Fibroblast of lung (primary cell): Measurements from ENCODE around the gene CBR3. TPM values are rescaled to one million over a fixed set of nuclear protein-coding genes. Genes with fewer than 3 reads are reported as not detected.
"Not testable (repeated sequence)": the region's sequence is repeated elsewhere in the genome, so short reads cannot be mapped to it uniquely, and the experiment has no call there.

ENCODE experiments used
- DNase-seq, 2 donors: peaks; one replicate each; pipeline versions ENCODE4 v3.0.0 to v3.0.0-alpha.2; 2010; ENCODE audit warnings: low read depth in 2 of 2
- H2AFZ ChIP-seq: 2 replicates; pipeline ENCODE4 v1.5.1; 2012; ENCODE audit warnings: low read length, control low read depth, inconsistent platforms
- H3K27ac ChIP-seq: 2 replicates; pipeline ENCODE4 v1.5.1; 2011; ENCODE audit warnings: low read length, control low read depth; ENCODE audit not compliant: insufficient read depth
- H3K27me3 ChIP-seq: 2 replicates; pipeline ENCODE4 v1.5.1; 2011; ENCODE audit warnings: mild to moderate bottlenecking, low read length; ENCODE audit not compliant: control insufficient read depth, insufficient read depth
- H3K36me3 ChIP-seq: 2 replicates; pipeline ENCODE4 v1.5.1; 2011; ENCODE audit warnings: low read length; ENCODE audit not compliant: control insufficient read depth, insufficient read depth
- H3K4me1 ChIP-seq: 2 replicates; pipeline ENCODE4 v1.5.1; 2011; ENCODE audit warnings: low read length; ENCODE audit not compliant: control insufficient read depth, insufficient read depth; ENCODE audit errors: extremely low read depth
- H3K4me2 ChIP-seq: 2 replicates; pipeline ENCODE4 v1.5.1; 2011; ENCODE audit warnings: low read length, control low read depth; ENCODE audit not compliant: insufficient read depth; ENCODE audit errors: extremely low read depth
- H3K4me3 ChIP-seq, 4 experiments: fragments of 200-600 bp in 1 of 4; sonication (generic) in 1 of 4; replicated peaks in 1 of 4; 2 replicates each; pipeline ENCODE4 v1.5.1; 2011 to 2016; ENCODE audit warnings: low read length in 4 of 4, low read depth in 3 of 4, mild to moderate bottlenecking in 3 of 4, control low read depth in 2 of 4, inconsistent platforms in 1 of 4, mixed read lengths in 1 of 4; ENCODE audit not compliant: insufficient read depth in 1 of 4; ENCODE audit errors: control extremely low read depth in 1 of 4
- H3K79me2 ChIP-seq: 2 replicates; pipeline ENCODE4 v1.5.1; 2012; ENCODE audit warnings: mild to moderate bottlenecking, low read length, inconsistent platforms; ENCODE audit not compliant: control insufficient read depth, insufficient read depth
- H3K9ac ChIP-seq: 2 replicates; pipeline ENCODE4 v1.5.1; 2011; ENCODE audit warnings: mild to moderate bottlenecking, low read length, control low read depth; ENCODE audit not compliant: insufficient read depth
- H3K9me3 ChIP-seq: 2 replicates; pipeline ENCODE4 v1.5.1; 2012; ENCODE audit warnings: low read depth, low read length; ENCODE audit not compliant: control insufficient read depth, insufficient read depth
- H4K20me1 ChIP-seq: 2 replicates; pipeline ENCODE4 v1.5.1; 2011; ENCODE audit warnings: low read length; ENCODE audit not compliant: control insufficient read depth, insufficient read depth; ENCODE audit errors: extremely low read depth
- EZH2 ChIP-seq: IDR thresholded peaks from 2 replicates; pipeline ENCODE4 v1.5.1; 2012; ENCODE audit warnings: low read length, control low read depth, mild to moderate bottlenecking; ENCODE audit errors: missing control alignments
- polyA plus RNA-seq, 2 donors: library from polyadenylated mRNA; depleted of rRNA in 1 of 2; stranded (reverse) in 1 of 2; unstranded in 1 of 2; fragments of >200 nt; gene quantifications; 2 replicates each; pipeline ENCODE4 v1.2.1, GENCODE V29; 2011 to 2012; ENCODE audit warnings: missing spikeins in 1 of 2
- total RNA-seq: library from RNA; depleted of rRNA; stranded (reverse); fragments of >200 nt; gene quantifications from 2 replicates; pipeline ENCODE4 v1.2.1, GENCODE V29; 2014
- TF ChIP-seq, protein P1 (sequence below), 2 donors: IDR thresholded peaks in 1 of 2; conservative IDR thresholded peaks in 1 of 2; 1 replicate in 1 of 2; 2 replicates in 1 of 2; pipeline ENCODE4 v1.5.1; 2011 to 2012; ENCODE audit warnings: low read length in 2 of 2, control low read depth in 1 of 2, inconsistent platforms in 1 of 2, low read depth in 1 of 2, mild to moderate bottlenecking in 1 of 2

CBR3 gene
- total and polyA plus RNA-seq, 2 donors (not counting 1 experiment from before 2014, with no cell fraction given) = 13.2 to 21.1 TPM

DNA sequence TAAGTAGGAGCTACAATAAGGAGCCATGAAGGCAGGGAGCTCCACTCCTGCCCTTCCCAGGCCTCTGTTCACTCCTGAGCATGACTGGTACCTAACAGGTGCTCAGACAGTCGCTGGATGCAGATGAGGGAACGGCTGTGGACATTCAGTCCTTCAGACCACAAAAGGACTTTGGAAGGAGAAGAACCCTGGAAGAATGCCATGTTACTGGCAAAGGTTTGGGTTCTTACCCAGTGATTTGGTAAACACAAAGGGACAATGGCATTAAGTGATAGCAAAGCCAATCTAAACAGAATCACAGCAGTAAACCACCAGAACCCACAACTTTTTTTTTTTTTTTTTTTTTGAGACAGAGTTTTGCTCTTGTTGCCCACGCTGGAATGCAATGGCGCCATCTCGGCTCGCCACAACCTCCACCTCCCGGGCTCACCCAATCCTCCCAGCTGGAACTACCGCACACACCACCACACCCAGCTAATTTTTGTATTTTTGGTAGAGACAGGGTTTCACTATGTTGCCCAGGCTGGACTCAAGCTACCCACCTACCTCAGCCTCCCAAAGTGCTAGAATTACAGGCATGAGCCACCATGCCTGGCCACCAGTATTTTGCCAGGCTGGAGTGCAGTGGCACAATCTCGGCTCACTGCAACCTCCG is 7.5 kb upstream of the CBR3 start:
- no peak for DNase-seq
- no peaks in the 10 kb centered on the region for H3K36me3 ChIP-seq
- no peaks in the 10 kb centered on the region for H3K27me3 ChIP-seq
- no peak overlapping the region for H3K9ac ChIP-seq
- TF ChIP-seq, protein P1, sequence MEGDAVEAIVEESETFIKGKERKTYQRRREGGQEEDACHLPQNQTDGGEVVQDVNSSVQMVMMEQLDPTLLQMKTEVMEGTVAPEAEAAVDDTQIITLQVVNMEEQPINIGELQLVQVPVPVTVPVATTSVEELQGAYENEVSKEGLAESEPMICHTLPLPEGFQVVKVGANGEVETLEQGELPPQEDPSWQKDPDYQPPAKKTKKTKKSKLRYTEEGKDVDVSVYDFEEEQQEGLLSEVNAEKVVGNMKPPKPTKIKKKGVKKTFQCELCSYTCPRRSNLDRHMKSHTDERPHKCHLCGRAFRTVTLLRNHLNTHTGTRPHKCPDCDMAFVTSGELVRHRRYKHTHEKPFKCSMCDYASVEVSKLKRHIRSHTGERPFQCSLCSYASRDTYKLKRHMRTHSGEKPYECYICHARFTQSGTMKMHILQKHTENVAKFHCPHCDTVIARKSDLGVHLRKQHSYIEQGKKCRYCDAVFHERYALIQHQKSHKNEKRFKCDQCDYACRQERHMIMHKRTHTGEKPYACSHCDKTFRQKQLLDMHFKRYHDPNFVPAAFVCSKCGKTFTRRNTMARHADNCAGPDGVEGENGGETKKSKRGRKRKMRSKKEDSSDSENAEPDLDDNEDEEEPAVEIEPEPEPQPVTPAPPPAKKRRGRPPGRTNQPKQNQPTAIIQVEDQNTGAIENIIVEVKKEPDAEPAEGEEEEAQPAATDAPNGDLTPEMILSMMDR (conservative IDR thresholded peaks at IDR 0.05 in 1 of 2, IDR thresholded peaks at IDR 0.05 in 1 of 2; ENCODE audit: low read depth in 1 of 2, low read length in 2 of 2) = no peak
- no peak for TF ChIP-seq EZH2
- H4K20me1 ChIP-seq = no peaks in the 10 kb centered on the region
- H2AFZ ChIP-seq = no peak overlapping the region
- no peak overlapping the region for H3K27ac ChIP-seq
- H3K4me1 ChIP-seq = peaks cover 3% of the 10 kb centered on the region
- no peak overlapping the region for H3K4me2 ChIP-seq
- no peak overlapping the region for H3K4me3 ChIP-seq
- H3K79me2 ChIP-seq = no peaks in the 10 kb centered on the region
- no peaks in the 10 kb centered on the region for H3K9me3 ChIP-seq

DNA sequence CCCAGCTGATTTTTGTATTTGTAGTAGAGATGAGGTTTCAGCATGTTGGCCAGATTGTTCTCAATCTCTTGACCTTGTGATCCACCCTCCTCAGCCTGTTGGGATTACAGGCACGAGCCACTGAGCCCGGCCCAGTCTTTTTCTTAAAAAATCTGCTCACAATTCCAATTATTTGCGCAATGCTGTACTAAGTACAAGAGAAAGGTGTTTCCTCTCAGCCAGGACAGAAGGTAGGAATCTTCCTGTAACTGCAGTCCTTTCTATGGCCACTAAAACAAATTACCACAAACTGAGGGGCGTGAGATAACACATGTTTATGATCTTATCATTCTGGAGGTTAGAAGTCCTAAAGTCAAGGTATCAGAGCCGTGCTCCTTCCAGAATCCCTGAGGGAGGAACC is 6.9 kb upstream of the CBR3 start:
- Histone ChIP-seq H3K4me3 (no peak overlapping the region), H4K20me1 (no peaks in the 10 kb centered on the region), H3K27ac (no peak overlapping the region), H3K79me2 (no peaks in the 10 kb centered on the region), H2AFZ (no peak overlapping the region), H3K4me1 (peaks cover 3% of the 10 kb centered on the region), H3K9me3 (no peaks in the 10 kb centered on the region), H3K36me3 (no peaks in the 10 kb centered on the region), H3K4me2 (no peak overlapping the region), H3K9ac (no peak overlapping the region), H3K27me3 (no peaks in the 10 kb centered on the region)
- no peak for DNase-seq
- TF ChIP-seq, protein P1 (conservative IDR thresholded peaks at IDR 0.05 in 1 of 2, IDR thresholded peaks at IDR 0.05 in 1 of 2; ENCODE audit: low read depth in 1 of 2, low read length in 2 of 2) = no peak
- TF ChIP-seq EZH2 = no peak

DNA sequence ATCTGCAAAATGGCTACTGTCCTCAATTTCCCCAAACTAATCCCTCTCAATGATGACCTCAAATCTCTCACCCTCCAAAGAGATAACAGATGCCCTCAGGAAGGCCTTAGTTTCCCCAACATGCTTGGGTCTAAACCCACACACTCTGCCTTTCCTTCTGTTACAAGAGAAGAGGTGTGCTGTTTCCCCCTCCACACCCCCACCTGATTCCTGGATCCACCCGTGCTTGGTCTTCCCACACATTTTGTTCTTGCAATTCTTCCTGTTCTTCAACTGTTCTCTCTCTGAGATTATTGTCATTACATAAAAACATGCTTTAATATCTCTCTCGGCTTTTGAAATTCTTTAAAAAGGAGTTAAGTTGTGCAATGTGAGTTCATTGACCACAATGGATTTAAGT is 5.7 kb upstream of the CBR3 start:
- Histone ChIP-seq H3K4me2 (no peak overlapping the region), H3K9ac (no peak overlapping the region), H3K9me3 (no peaks in the 10 kb centered on the region), H3K4me3 (no peak overlapping the region), H4K20me1 (no peaks in the 10 kb centered on the region), H3K36me3 (no peaks in the 10 kb centered on the region), H3K27me3 (no peaks in the 10 kb centered on the region), H3K27ac (no peak overlapping the region), H3K4me1 (peaks cover 4% of the 10 kb centered on the region), H2AFZ (no peak overlapping the region), H3K79me2 (no peaks in the 10 kb centered on the region)
- DNase-seq = no peak
- no peak for TF ChIP-seq EZH2
- TF ChIP-seq, protein P1 (conservative IDR thresholded peaks at IDR 0.05 in 1 of 2, IDR thresholded peaks at IDR 0.05 in 1 of 2; ENCODE audit: low read depth in 1 of 2, low read length in 2 of 2) = no peak

DNA sequence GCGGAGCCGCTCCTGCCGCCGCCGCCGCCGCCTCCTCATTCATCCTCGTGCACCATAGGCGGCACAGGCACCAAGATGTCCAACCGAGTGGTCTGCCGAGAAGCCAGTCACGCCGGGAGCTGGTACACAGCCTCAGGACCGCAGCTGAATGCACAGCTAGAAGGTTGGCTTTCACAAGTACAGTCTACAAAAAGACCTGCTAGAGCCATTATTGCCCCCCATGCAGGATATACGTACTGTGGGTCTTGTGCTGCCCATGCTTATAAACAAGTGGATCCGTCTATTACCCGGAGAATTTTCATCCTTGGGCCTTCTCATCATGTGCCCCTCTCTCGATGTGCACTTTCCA is 4.5 kb upstream of the CBR3 start:
- DNase-seq, H3K79me2 ChIP-seq, H3K27ac ChIP-seq, H3K4me1 ChIP-seq, H3K9me3 ChIP-seq, H4K20me1 ChIP-seq, H3K27me3 ChIP-seq, H2AFZ ChIP-seq, H3K4me2 ChIP-seq, H3K36me3 ChIP-seq, H3K9ac ChIP-seq: not testable (repeated sequence)
- peak overlapping the region in 2 of 4 experiments; percentile 21 to 39 for H3K4me3 ChIP-seq

DNA sequence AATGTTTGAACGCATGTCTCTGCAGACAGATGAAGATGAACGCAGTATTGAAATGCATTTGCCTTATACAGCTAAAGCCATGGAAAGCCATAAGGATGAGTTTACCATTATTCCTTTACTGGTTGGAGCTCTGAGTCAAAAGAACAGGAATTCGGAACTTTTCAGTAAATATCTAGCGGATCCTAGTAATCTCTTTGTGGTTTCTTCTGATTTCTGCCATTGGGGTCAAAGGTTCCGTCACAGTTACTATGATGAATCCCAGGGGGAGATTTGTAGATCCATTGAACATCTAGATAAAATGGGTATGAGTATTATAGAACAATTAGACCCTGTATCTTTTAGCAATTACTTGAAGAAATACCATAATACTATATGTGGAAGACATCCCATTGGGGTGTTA is 4.0 kb upstream of the CBR3 start:
- H3K4me2 ChIP-seq, H3K36me3 ChIP-seq, H2AFZ ChIP-seq, H3K27ac ChIP-seq, H3K79me2 ChIP-seq, H3K27me3 ChIP-seq, DNase-seq, H3K4me1 ChIP-seq, H3K9me3 ChIP-seq, H4K20me1 ChIP-seq, H3K9ac ChIP-seq: not testable (repeated sequence)
- peak overlapping the region in 2 of 4 experiments; percentile 21 to 39 for H3K4me3 ChIP-seq
